Osteocyte (in vitro differentiated cells): Measurements from ENCODE around the gene KASH5. TPM values are rescaled to one million over a fixed set of nuclear protein-coding genes. Genes with fewer than 3 reads are reported as not detected.

ENCODE experiments used
- DNase-seq: peaks from one replicate; pipeline ENCODE4 v3.0.0; 2021; ENCODE audit warnings: mixed read lengths; ENCODE audit not compliant: unreplicated experiment; ENCODE audit errors: extremely low spot score
- H3K27ac Mint-ChIP-seq: one replicate; pipeline ENCODE4 v1.8.0; 2021; ENCODE audit warnings: mild to moderate bottlenecking, mixed read lengths; ENCODE audit not compliant: unreplicated experiment
- H3K27me3 Mint-ChIP-seq: one replicate; pipeline ENCODE4 v1.8.0; 2021; ENCODE audit warnings: mixed read lengths; ENCODE audit not compliant: unreplicated experiment
- H3K36me3 Mint-ChIP-seq: one replicate; pipeline ENCODE4 v1.8.0; 2021; ENCODE audit warnings: mixed read lengths; ENCODE audit not compliant: unreplicated experiment
- H3K4me1 Mint-ChIP-seq: one replicate; pipeline ENCODE4 v1.8.0; 2021; ENCODE audit warnings: mixed read lengths; ENCODE audit not compliant: unreplicated experiment
- H3K4me3 Mint-ChIP-seq: one replicate; pipeline ENCODE4 v1.8.0; 2021; ENCODE audit warnings: mild to moderate bottlenecking, moderate library complexity, mixed read lengths; ENCODE audit not compliant: unreplicated experiment
- H3K9me3 Mint-ChIP-seq: one replicate; pipeline ENCODE4 v1.8.0; 2021; ENCODE audit warnings: mixed read lengths; ENCODE audit not compliant: unreplicated experiment
- total RNA-seq: library from RNA; stranded (reverse); gene quantifications from 2 replicates; pipeline ENCODE4 v1.2.1, GENCODE V29; 2021
- TF ChIP-seq, protein P1 (sequence below): fragments of 200-600 bp; sonication (generic); IDR thresholded peaks from 2 replicates; pipeline ENCODE4 v1.5.0; 2021; ENCODE audit warnings: antibody characterized with exemption, mild to moderate bottlenecking, moderate library complexity

The KASH5 gene
- total RNA-seq, 1 donor from 2014 or later = not detected

DNA sequence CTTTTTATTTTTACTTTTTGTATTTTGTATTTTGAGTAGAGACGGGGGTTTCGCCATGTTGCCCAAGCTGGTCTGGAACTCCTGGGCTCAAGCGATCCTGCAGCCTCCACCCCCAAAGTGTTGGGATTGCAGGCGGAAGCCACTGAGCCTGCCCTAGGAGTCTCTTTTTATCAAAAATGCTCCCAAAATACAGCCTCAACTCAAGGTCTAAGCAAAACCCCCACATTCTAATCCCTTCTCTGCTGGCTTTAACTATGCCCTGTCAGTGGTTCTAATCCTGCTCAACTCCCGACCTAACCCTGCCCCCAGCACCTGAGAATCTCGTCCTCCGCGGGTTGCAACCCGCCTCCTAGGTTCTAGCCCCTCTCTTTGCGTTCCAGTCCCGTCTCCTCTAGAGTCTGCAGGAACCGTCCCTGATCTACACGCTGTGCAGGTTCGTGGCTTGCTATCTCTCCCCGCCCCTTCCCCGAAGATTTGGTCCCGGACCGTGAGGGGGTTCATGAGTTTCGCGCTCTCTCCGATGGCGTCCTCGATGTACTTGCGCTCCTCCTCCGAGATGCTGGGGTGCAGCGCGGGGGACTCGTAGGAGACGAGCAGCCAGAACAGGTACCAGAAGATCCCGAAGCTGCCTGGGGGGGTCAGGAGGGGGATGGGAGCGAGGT, 45.3 kb downstream of the KASH5 start:
- no peaks in the 10 kb centered on the region for H3K9me3 Mint-ChIP-seq
- H3K27me3 Mint-ChIP-seq = peaks cover 75% of the 10 kb centered on the region
- no peak overlapping the region for H3K27ac Mint-ChIP-seq
- DNase-seq = no peak
- TF ChIP-seq, protein P1, sequence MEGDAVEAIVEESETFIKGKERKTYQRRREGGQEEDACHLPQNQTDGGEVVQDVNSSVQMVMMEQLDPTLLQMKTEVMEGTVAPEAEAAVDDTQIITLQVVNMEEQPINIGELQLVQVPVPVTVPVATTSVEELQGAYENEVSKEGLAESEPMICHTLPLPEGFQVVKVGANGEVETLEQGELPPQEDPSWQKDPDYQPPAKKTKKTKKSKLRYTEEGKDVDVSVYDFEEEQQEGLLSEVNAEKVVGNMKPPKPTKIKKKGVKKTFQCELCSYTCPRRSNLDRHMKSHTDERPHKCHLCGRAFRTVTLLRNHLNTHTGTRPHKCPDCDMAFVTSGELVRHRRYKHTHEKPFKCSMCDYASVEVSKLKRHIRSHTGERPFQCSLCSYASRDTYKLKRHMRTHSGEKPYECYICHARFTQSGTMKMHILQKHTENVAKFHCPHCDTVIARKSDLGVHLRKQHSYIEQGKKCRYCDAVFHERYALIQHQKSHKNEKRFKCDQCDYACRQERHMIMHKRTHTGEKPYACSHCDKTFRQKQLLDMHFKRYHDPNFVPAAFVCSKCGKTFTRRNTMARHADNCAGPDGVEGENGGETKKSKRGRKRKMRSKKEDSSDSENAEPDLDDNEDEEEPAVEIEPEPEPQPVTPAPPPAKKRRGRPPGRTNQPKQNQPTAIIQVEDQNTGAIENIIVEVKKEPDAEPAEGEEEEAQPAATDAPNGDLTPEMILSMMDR = no peak
- peaks cover 4% of the 10 kb centered on the region for H3K4me1 Mint-ChIP-seq
- no peak overlapping the region for H3K4me3 Mint-ChIP-seq
- H3K36me3 Mint-ChIP-seq = no peaks in the 10 kb centered on the region

DNA sequence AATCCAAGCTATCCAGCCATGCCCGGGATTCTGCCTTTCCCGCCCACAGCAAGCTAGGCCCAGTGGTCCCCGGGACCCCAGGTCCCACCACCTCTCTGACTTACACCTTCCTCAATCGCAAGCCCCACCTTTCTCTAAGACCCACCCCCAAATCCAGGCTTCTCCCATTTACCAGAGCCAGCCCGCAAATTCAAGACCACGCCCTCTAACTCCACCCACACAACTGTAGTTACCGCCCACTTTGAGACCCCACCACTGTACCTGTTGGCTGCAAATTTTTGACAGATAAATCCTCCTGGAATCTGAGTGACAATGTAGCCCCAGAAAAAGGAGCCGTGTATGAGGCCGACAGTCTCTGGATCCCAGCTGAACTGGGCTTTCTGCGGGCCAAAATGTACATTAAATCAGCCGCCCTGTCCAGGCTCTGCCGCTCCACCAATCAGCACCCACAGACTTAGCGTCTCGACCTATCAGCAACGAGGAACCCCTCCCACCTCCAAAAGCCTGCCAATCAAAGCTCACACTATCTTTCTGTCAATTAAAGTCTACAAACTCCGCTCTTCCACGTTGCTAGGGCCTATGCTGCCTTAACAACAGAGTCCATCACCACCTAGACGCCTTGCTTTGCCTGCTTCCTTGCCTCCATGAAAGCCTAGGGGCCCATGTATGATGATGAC, 47.0 kb downstream of the KASH5 start:
- H3K9me3 Mint-ChIP-seq = no peaks in the 10 kb centered on the region
- peaks cover 77% of the 10 kb centered on the region for H3K27me3 Mint-ChIP-seq
- H3K27ac Mint-ChIP-seq = no peak overlapping the region
- TF ChIP-seq, protein P1 = no peak
- DNase-seq = no peak
- no peaks in the 10 kb centered on the region for H3K4me1 Mint-ChIP-seq
- no peaks in the 10 kb centered on the region for H3K36me3 Mint-ChIP-seq
- no peak overlapping the region for H3K4me3 Mint-ChIP-seq

DNA sequence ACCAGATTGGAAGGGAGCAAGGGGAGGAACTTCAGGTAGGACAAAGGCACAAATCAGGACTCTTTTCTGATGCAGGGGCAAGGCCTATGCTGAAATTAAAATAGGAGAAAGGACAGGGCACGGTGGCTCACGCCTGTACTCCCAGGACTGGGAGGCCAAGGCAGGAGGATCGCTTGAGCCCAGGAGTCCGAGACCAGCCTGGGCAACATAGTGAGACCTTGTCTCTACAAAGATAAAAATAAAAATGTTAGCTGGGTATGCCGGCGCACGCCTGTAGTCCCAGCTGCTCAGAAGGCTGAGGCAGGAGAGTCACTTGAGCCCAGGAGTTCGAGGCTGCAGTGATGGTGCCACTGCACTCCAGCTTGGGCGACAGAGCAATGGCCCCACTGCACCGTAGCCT, 47.6 kb downstream of the KASH5 start:
- TF ChIP-seq, protein P1 = no peak
- H3K4me3 Mint-ChIP-seq = no peak overlapping the region
- no peaks in the 10 kb centered on the region for H3K36me3 Mint-ChIP-seq
- H3K27ac Mint-ChIP-seq = no peak overlapping the region
- H3K27me3 Mint-ChIP-seq = peaks cover 78% of the 10 kb centered on the region
- DNase-seq = no peak
- H3K4me1 Mint-ChIP-seq = peaks cover 3% of the 10 kb centered on the region
- H3K9me3 Mint-ChIP-seq = no peaks in the 10 kb centered on the region

DNA sequence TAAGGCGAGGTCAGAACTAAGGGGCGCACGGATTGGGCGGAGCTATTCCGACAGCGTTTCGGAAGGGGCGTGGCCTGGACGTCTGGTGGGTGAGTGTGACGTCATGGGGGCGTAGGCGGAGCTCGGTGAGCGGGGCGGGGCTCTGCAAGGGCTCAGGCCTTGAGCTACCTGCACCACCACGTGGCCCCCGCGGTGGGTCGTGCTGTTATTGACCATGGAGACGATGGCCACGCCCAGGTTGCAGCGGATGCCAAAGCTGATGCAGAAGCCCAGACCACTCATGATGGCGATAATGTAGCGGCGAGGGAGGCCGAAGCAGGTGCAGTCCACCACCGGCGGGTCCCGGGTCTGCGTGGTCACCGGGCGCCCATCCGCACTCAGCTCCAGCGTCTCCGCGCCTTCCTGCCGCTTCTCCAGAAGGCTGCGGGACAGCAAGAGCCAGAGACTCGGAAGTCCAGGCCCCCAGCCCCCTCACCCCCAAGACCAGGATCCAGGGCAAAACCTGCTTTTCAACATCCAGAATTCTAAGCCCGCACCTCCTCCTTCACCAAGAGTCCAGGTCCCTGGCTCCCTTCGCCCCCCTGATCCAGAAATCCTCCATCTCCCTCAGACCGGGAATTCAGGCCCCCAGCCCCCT, 48.5 kb downstream of the KASH5 start:
- Mint-ChIP-seq H3K36me3 (no peaks in the 10 kb centered on the region), H3K27ac (no peak overlapping the region), H3K9me3 (no peaks in the 10 kb centered on the region), H3K27me3 (peaks cover 81% of the 10 kb centered on the region), H3K4me1 (peaks cover 7% of the 10 kb centered on the region), H3K4me3 (no peak overlapping the region)
- TF ChIP-seq, protein P1 = no peak
- DNase-seq = no peak

DNA sequence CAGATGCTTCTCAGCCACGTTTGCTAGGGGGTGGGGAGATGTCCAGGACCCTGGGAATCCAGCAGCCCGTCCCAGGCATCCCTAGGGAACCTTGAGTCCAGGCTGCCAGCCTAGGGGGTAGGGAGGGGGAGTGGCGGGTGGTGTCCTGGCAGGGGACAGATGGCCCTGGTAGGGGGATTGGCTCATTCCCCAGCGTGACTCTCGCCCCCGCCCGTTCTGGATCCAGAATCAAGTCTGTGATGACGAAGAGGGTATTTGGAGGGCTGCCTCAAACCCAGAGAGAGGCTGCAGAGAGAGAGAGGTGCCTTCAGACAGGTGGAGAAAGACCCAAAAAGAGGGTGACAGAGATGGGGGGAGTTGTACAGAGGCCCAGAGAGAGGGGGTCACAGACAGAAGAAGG, 49.2 kb downstream of the KASH5 start:
- Mint-ChIP-seq H3K4me3 (no peak overlapping the region), H3K27me3 (peaks cover 83% of the 10 kb centered on the region), H3K36me3 (no peaks in the 10 kb centered on the region), H3K4me1 (peaks cover 14% of the 10 kb centered on the region), H3K9me3 (no peaks in the 10 kb centered on the region), H3K27ac (no peak overlapping the region)
- DNase-seq = no peak
- TF ChIP-seq, protein P1 = no peak
